A549 (cell line): ENCODE measurements around the gene SETD7. TPM values are rescaled to one million over a fixed set of nuclear protein-coding genes. Genes with fewer than 3 reads are reported as not detected.

Source experiments
- ATAC-seq, 2 experiments: fragments of 200-7000 bp in 1 of 2; fragments of >200 bp in 1 of 2; cut with Nextera tagmentation in 1 of 2; cut with Tn5 transposase in 1 of 2; 3 replicates each; pipeline versions ENCODE4 v1.8.0 to v1.9.1; 2018 to 2020; ENCODE audit warnings: mild to moderate bottlenecking in 1 of 2, moderate library complexity in 1 of 2
- CTCF ChIA-PET: fragments of 300-600 bp; sonication (Branson Sonifier 250); formaldehyde crosslinking; extraction: SDS; loops from one replicate; lab custom pipeline; 2021; ENCODE audit warnings: antibody characterized with exemption, inconsistent platforms; lab: Yijun Ruan, JAX
- POLR2A ChIA-PET: fragments of 350-600 bp; formaldehyde crosslinking; extraction: SDS; loops from one replicate; lab custom pipeline; 2021; ENCODE audit warnings: antibody characterized with exemption, inconsistent platforms; lab: Yijun Ruan, JAX
- DNase-seq, 2 experiments: peaks; one replicate each; pipeline versions ENCODE4 v3.0.0 to v3.0.0-alpha.2; 2011 to 2016; ENCODE audit warnings: low read depth in 1 of 2, low spot score in 1 of 2
- FAIRE-seq: peaks from 2 replicates; lab custom pipeline; 2011; peaks lifted over from hg19 to GRCh38; lab: Jason Lieb, UNC
- H3K27ac ChIP-seq, 2 experiments: fragments of >200 bp; sonication (Bioruptor Twin); formaldehyde crosslinking; 3 replicates each; pipeline ENCODE4 v1.5.1; 2016 to 2017
- H3K4me1 ChIP-seq: fragments of >200 bp; sonication (Bioruptor Twin); formaldehyde crosslinking; 3 replicates; pipeline ENCODE4 v1.6.1; 2016
- H3K4me2 ChIP-seq: fragments of >200 bp; sonication (Bioruptor Twin); formaldehyde crosslinking; 3 replicates; pipeline ENCODE4 v1.6.1; 2016
- H3K4me3 ChIP-seq: fragments of >200 bp; sonication (Bioruptor Twin); formaldehyde crosslinking; 3 replicates; pipeline ENCODE4 v1.5.1; 2016
- H3K9me3 ChIP-seq: fragments of >200 bp; sonication (Bioruptor Twin); formaldehyde crosslinking; 3 replicates; pipeline ENCODE4 v1.6.1; 2016
- BHLHE40 ChIP-seq: IDR thresholded peaks from 2 replicates; pipeline ENCODE4 v1.6.1; 2012; ENCODE audit warnings: low read depth, low read length, inconsistent platforms
- CBX2 ChIP-seq: fragments of 200-600 bp; sonication (generic); IDR thresholded peaks from 2 replicates; pipeline ENCODE4 v1.6.1; 2016; ENCODE audit warnings: low read depth, mild to moderate bottlenecking, borderline replicate concordance
- CEBPB ChIP-seq, 2 experiments: fragments of >200 bp in 1 of 2; sonication (Bioruptor Twin) in 1 of 2; formaldehyde crosslinking in 1 of 2; IDR thresholded peaks; 2 replicates each; pipeline ENCODE4 v1.6.1; 2012 to 2016
- CHD2 ChIP-seq: fragments of 150-350 bp; IDR thresholded peaks from 2 replicates; pipeline ENCODE4 v1.6.1; 2014; ENCODE audit warnings: low read length; ENCODE audit not compliant: partially characterized antibody
- EHF ChIP-seq: fragments of 250-450 bp; sonication (Bioruptor Pico); IDR thresholded peaks from 2 replicates; pipeline ENCODE4 v1.5.0; 2020; ENCODE audit warnings: mild to moderate bottlenecking
- EHMT2 ChIP-seq: fragments of 200-600 bp; sonication (generic); IDR thresholded peaks from 2 replicates; pipeline ENCODE4 v1.6.1; 2016; ENCODE audit warnings: antibody characterized with exemption, low read depth, mild to moderate bottlenecking, moderate library complexity
- EP300 ChIP-seq, 2 experiments: fragments of >200 bp; sonication (Bioruptor Twin); formaldehyde crosslinking; IDR thresholded peaks; 2 replicates in 1 of 2; 3 replicates in 1 of 2; pipeline ENCODE4 v1.6.1; 2016 to 2017
- GATA3 ChIP-seq: IDR thresholded peaks from 2 replicates; pipeline ENCODE4 v1.6.1; 2012; ENCODE audit warnings: borderline replicate concordance
- HDAC2 ChIP-seq: fragments of 200-600 bp; sonication (generic); IDR thresholded peaks from 2 replicates; pipeline ENCODE4 v1.6.1; 2016
- JUN ChIP-seq, 2 experiments: fragments of >200 bp; sonication (Bioruptor Twin); formaldehyde crosslinking; IDR thresholded peaks; 2 replicates in 1 of 2; 3 replicates in 1 of 2; pipeline ENCODE4 v1.6.1; 2016 to 2017
- MAFK ChIP-seq: fragments of 450-650 bp; IDR thresholded peaks from 2 replicates; pipeline ENCODE4 v1.6.1; 2014; ENCODE audit not compliant: partially characterized antibody
- MAZ ChIP-seq: fragments of 150-350 bp; IDR thresholded peaks from 2 replicates; pipeline ENCODE4 v1.6.1; 2014; ENCODE audit warnings: antibody characterized with exemption, low read depth, low read length, borderline replicate concordance
- MYC ChIP-seq: IDR thresholded peaks from 2 replicates; pipeline ENCODE4 v1.6.1; 2012; ENCODE audit warnings: mild to moderate bottlenecking, inconsistent platforms, low read length, improper control_type of control experiment, borderline replicate concordance
- POLR2A ChIP-seq: IDR thresholded peaks from 2 replicates; pipeline ENCODE4 v1.6.1; 2012; ENCODE audit warnings: mild to moderate bottlenecking, low read length
- POLR2AphosphoS2 ChIP-seq: conservative IDR thresholded peaks from 2 replicates; pipeline ENCODE4 v1.6.1; 2012; ENCODE audit warnings: low read length, improper control_type of control experiment, inconsistent platforms
- RARB ChIP-seq: fragments of 250-450 bp; sonication (Bioruptor Pico); IDR thresholded peaks from 2 replicates; pipeline ENCODE4 v1.8.0; 2021; ENCODE audit warnings: mild to moderate bottlenecking, moderate library complexity
- SMC3 ChIP-seq: fragments of >200 bp; sonication (Bioruptor Twin); formaldehyde crosslinking; IDR thresholded peaks from 3 replicates; pipeline ENCODE4 v1.6.1; 2018; ENCODE audit warnings: inconsistent platforms
- TFCP2L1 ChIP-seq: fragments of 250-450 bp; sonication (Bioruptor Pico); IDR thresholded peaks from 2 replicates; pipeline ENCODE4 v1.5.0; 2021; ENCODE audit warnings: mild to moderate bottlenecking
- TP53 ChIP-seq: fragments of 250-450 bp; sonication (Bioruptor Pico); IDR thresholded peaks from 2 replicates; pipeline ENCODE4 v1.5.0; 2021; ENCODE audit warnings: mild to moderate bottlenecking, moderate library complexity
- ZC3H11A ChIP-seq: fragments of 450-650 bp; IDR thresholded peaks from 2 replicates; pipeline ENCODE4 v1.6.1; 2014; ENCODE audit warnings: antibody characterized with exemption, mild to moderate bottlenecking
- ZFP36 ChIP-seq: fragments of 450-650 bp; IDR thresholded peaks from 2 replicates; pipeline ENCODE4 v1.6.1; 2014; ENCODE audit warnings: borderline replicate concordance; ENCODE audit not compliant: partially characterized antibody
- ZNF302 ChIP-seq: fragments of 250-450 bp; sonication (Bioruptor Pico); IDR thresholded peaks from 2 replicates; pipeline ENCODE4 v1.9.0; 2021; ENCODE audit warnings: inconsistent platforms, mild to moderate bottlenecking, moderate library complexity
- WGBS: methylation state at CpG from one replicate; pipeline ENCODE4 v1.1.6; 2017; ENCODE audit errors: missing lambda C conversion rate; 5-methylcytosine and 5-hydroxymethylcytosine counted together
- polyA minus RNA-seq: library from RNA; depleted of rRNA, polyadenylated mRNA; stranded (reverse); fragments of >200 nt; gene quantifications from 2 replicates; pipeline ENCODE4 v1.2.3, GENCODE V29; 2011; rRNA and poly(A)+ RNA removed
- polyA plus RNA-seq, 4 experiments: library from polyadenylated mRNA; depleted of rRNA in 3 of 4; stranded (reverse); fragments of >200 nt; fragmentation: RNase III in 1 of 4; extraction: RNeasy Plus Mini Kit Qiagen cat#74134 plus additional on column Dnase treatment in 1 of 4; gene quantifications; 2 replicates in 3 of 4; 3 replicates in 1 of 4; pipeline ENCODE4 v1.2.3, GENCODE V29; 2011 to 2017
- TF ChIP-seq, protein P1 (sequence below): IDR thresholded peaks from 2 replicates; pipeline ENCODE4 v1.6.1; 2012
- TF ChIP-seq, protein P2 (sequence below): fragments of 150-350 bp; IDR thresholded peaks from 2 replicates; pipeline ENCODE4 v1.6.1; 2014; ENCODE audit warnings: low read depth, mild to moderate bottlenecking, low read length
- TF ChIP-seq, protein P3 (sequence below): fragments of >200 bp; sonication (Bioruptor Twin); formaldehyde crosslinking; IDR thresholded peaks from 3 replicates; pipeline ENCODE4 v1.5.1; 2016
- TF ChIP-seq, protein P4 (sequence below): IDR thresholded peaks from 2 replicates; pipeline ENCODE4 v1.6.1; 2012
- TF ChIP-seq, protein P5 (sequence below): fragments of 200-600 bp; sonication (generic); IDR thresholded peaks from 2 replicates; pipeline ENCODE4 v1.6.1; 2016; ENCODE audit warnings: antibody characterized with exemption, mild to moderate bottlenecking, moderate library complexity

The SETD7 gene
- polyA plus RNA-seq (2011; rRNA removed) (30.6 and 41.3 TPM in 2 replicates), polyA plus RNA-seq (2017; fragmentation: RNase III; extraction: RNeasy Plus Mini Kit Qiagen cat#74134 plus additional on column Dnase treatment) (39.1 to 43.4 TPM (median 39.3 TPM) in 3 replicates), polyA minus RNA-seq (41.5 and 42.8 TPM in 2 replicates)
- polyA plus RNA-seq (2012; cell fraction: cytosol; rRNA removed): 9.1 and 12.1 TPM in 2 replicates
- polyA plus RNA-seq (2012; cell fraction: nucleus; rRNA removed): 5.3 and 12.2 TPM in 2 replicates

DNA sequence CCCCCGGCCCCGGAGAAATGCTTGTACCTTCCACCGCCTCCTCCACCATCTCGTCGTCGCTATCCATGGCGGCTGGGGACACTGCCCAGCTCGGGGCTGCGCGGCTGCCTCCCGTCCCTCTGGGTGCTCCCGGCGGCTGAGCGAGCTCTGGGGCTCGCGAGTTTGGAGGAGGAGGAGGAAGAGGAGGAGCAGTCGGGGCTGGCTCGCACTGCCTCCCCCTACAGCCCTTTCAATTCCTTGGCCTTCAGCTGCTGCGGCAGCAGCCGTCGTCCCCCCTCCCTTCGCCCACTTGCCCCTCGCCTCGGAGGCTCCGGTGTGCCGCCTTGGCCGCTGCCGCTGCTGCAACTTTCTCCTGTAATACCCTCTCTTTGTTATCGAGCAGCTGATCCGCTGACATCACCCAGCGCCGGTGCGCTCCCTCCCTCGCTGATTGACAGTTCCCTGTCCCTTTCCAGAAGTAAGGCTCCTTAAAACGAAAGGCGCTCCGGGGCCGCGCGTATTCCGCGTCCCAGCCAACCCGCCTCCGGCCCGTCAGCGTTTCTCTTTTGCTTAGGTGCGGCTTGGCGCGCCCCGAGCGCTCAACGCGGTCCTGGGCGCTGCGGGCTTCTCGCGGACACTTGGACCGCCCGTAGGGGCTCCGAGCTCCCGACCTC lies at the start of gene SETD7:
Gene SETD7, minus strand, starts transcription at position 149 of the 653 bp plus-strand sequence. Its CDS starts 82 bp downstream, at position 67.
- H3K4me2 ChIP-seq: peak within 1 kb of the TSS; percentile 84
- H3K27ac ChIP-seq: peak within 1 kb of the TSS; percentile 98 to 99
- 0% methylated on average over 24 of the region's 61 CpGs for WGBS
- ChIA-PET CTCF (interaction anchor here (0.9 to 2.8 kb wide), 10 partner anchors 13 to 101 kb away, joined by 3 to 13 read pairs (median 4); no protein-coding TSS in a partner anchor), POLR2A (interaction anchor here (1.0 to 2.0 kb wide), 6 partner anchors 40 to 464 kb away, joined by 3 to 7 read pairs (median 4); no protein-coding TSS in a partner anchor)
- TF ChIP-seq, protein P1, sequence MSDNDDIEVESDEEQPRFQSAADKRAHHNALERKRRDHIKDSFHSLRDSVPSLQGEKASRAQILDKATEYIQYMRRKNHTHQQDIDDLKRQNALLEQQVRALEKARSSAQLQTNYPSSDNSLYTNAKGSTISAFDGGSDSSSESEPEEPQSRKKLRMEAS: no peak; the same call in 1 of the 2 replicates
- TF ChIP-seq, protein P2, sequence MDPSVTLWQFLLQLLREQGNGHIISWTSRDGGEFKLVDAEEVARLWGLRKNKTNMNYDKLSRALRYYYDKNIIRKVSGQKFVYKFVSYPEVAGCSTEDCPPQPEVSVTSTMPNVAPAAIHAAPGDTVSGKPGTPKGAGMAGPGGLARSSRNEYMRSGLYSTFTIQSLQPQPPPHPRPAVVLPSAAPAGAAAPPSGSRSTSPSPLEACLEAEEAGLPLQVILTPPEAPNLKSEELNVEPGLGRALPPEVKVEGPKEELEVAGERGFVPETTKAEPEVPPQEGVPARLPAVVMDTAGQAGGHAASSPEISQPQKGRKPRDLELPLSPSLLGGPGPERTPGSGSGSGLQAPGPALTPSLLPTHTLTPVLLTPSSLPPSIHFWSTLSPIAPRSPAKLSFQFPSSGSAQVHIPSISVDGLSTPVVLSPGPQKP: no peak
- no peak for TF ChIP-seq HDAC2
- TF ChIP-seq POLR2A: peak; percentile 65
- TF ChIP-seq CHD2: no peak
- no peak for TF ChIP-seq MAFK
- TF ChIP-seq EP300 (IDR thresholded peaks at IDR 0.05): no peak
- no peak for TF ChIP-seq ZFP36
- TF ChIP-seq BHLHE40: no peak
- TF ChIP-seq SMC3: no peak
- no peak for TF ChIP-seq GATA3
- no peak for TF ChIP-seq POLR2AphosphoS2
- TF ChIP-seq JUN (IDR thresholded peaks at IDR 0.05): peak in 1 of 2 experiments; percentile 51; a peak in 1 of 5 replicates
- TF ChIP-seq CBX2: no peak
- no peak for TF ChIP-seq MYC
- TF ChIP-seq RARB (CRISPR knock-in tag): no peak
- TF ChIP-seq, protein P3, sequence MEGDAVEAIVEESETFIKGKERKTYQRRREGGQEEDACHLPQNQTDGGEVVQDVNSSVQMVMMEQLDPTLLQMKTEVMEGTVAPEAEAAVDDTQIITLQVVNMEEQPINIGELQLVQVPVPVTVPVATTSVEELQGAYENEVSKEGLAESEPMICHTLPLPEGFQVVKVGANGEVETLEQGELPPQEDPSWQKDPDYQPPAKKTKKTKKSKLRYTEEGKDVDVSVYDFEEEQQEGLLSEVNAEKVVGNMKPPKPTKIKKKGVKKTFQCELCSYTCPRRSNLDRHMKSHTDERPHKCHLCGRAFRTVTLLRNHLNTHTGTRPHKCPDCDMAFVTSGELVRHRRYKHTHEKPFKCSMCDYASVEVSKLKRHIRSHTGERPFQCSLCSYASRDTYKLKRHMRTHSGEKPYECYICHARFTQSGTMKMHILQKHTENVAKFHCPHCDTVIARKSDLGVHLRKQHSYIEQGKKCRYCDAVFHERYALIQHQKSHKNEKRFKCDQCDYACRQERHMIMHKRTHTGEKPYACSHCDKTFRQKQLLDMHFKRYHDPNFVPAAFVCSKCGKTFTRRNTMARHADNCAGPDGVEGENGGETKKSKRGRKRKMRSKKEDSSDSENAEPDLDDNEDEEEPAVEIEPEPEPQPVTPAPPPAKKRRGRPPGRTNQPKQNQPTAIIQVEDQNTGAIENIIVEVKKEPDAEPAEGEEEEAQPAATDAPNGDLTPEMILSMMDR: no peak
- TF ChIP-seq EHF (CRISPR knock-in tag): no peak
- TF ChIP-seq, protein P4, sequence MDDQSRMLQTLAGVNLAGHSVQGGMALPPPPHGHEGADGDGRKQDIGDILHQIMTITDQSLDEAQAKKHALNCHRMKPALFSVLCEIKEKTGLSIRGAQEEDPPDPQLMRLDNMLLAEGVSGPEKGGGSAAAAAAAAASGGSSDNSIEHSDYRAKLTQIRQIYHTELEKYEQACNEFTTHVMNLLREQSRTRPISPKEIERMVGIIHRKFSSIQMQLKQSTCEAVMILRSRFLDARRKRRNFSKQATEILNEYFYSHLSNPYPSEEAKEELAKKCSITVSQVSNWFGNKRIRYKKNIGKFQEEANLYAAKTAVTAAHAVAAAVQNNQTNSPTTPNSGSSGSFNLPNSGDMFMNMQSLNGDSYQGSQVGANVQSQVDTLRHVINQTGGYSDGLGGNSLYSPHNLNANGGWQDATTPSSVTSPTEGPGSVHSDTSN: 0 out of 2 replicates have a peak, but pooled peaks have one; percentile 50
- TF ChIP-seq ZC3H11A: no peak
- no peak for TF ChIP-seq ZNF302 (CRISPR knock-in tag)
- no peak for TF ChIP-seq TP53
- TF ChIP-seq TFCP2L1 (CRISPR knock-in tag): 0 out of 2 replicates have a peak, but pooled peaks have one; percentile 4
- peak within 1 kb of the TSS; percentile 88 for H3K4me3 ChIP-seq
- H3K9me3 ChIP-seq: no peaks in the 10 kb centered on the region
- FAIRE-seq (no peak), ATAC-seq (peak; percentile 67 to 73), DNase-seq (peak; percentile 38 to 77)
- peaks cover 52% of the 10 kb centered on the region for H3K4me1 ChIP-seq

DNA sequence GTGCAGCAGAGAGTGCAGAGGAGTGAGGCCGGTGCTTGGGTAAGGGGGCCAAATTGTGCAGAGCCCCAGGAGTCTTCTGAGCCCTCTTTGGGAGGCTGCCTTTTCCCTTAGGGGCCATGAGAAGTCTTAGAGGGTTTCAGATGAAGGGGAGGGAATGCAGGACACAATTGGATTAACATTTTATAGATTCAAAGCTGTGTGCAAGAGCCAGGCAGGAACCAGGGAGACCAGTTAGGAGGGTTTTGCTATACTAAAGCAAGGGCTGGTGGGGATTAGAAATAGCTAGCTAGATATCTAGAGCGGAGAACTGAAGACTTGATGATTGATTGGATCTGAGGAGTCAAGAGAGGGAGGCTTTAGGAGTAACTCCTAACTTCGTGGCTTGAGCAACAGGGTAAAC lies 49.5 kb upstream of the SETD7 start:
- Histone ChIP-seq H3K4me1 (peaks cover 70% of the 10 kb centered on the region), H3K27ac (peak overlapping the region; percentile 94), H3K4me2 (peak overlapping the region; percentile 77), H3K9me3 (no peaks in the 10 kb centered on the region), H3K4me3 (no peak overlapping the region)
- no peak for TF ChIP-seq MAZ
- TF ChIP-seq, protein P4: no peak
- TF ChIP-seq ZNF302 (CRISPR knock-in tag): no peak
- TF ChIP-seq CEBPB (IDR thresholded peaks at IDR 0.05): no peak
- no peak for TF ChIP-seq MYC
- TF ChIP-seq, protein P5, sequence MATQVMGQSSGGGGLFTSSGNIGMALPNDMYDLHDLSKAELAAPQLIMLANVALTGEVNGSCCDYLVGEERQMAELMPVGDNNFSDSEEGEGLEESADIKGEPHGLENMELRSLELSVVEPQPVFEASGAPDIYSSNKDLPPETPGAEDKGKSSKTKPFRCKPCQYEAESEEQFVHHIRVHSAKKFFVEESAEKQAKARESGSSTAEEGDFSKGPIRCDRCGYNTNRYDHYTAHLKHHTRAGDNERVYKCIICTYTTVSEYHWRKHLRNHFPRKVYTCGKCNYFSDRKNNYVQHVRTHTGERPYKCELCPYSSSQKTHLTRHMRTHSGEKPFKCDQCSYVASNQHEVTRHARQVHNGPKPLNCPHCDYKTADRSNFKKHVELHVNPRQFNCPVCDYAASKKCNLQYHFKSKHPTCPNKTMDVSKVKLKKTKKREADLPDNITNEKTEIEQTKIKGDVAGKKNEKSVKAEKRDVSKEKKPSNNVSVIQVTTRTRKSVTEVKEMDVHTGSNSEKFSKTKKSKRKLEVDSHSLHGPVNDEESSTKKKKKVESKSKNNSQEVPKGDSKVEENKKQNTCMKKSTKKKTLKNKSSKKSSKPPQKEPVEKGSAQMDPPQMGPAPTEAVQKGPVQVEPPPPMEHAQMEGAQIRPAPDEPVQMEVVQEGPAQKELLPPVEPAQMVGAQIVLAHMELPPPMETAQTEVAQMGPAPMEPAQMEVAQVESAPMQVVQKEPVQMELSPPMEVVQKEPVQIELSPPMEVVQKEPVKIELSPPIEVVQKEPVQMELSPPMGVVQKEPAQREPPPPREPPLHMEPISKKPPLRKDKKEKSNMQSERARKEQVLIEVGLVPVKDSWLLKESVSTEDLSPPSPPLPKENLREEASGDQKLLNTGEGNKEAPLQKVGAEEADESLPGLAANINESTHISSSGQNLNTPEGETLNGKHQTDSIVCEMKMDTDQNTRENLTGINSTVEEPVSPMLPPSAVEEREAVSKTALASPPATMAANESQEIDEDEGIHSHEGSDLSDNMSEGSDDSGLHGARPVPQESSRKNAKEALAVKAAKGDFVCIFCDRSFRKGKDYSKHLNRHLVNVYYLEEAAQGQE: no peak
- TF ChIP-seq EHMT2: no peak
- 85% methylated on average over 3 of the region's 3 CpGs for WGBS
- CTCF ChIA-PET: interaction anchor here (0.5 to 9.5 kb wide), 8 partner anchors 8 to 754 kb away, joined by 3 to 260 read pairs (median 8); no protein-coding TSS in a partner anchor
- ATAC-seq: no peak
- DNase-seq: no peak
- no peak for FAIRE-seq
- POLR2A ChIA-PET: no interaction called here
